GM19438 (cell line): ENCODE measurements around the gene LDLRAD4.
"Not testable (repeated sequence)": the region's sequence is repeated elsewhere in the genome, so short reads cannot be mapped to it uniquely, and the experiment has no call there.

Experiments
- ATAC-seq: cut with Tn5 transposase; IDR thresholded peaks from one replicate; pipeline ENCODE4 v1.9.1; 2021; ENCODE audit warnings: low read depth; ENCODE audit not compliant: unreplicated experiment

Gene LDLRAD4

DNA sequence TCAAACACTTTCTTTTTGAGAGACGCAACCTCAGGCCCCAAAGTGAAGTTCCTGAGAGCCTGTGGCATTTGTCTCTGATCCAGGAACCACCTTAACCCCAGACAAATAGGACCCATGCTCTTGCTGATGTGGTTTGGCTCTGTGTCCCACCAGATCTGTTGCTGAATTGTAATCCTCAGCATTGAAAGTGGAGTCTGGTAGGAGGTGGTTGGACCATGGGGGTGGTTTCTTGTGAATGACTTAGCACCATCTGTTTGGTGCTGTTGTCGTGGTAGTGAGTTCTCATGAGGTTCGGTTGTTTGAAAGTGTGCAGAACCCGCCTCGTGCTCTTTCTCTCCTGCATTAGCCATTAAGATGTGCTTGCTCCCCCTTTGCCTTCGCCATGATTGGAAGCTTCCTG, 255.2 kb downstream of the LDLRAD4 start:
- ATAC-seq = no peak

DNA sequence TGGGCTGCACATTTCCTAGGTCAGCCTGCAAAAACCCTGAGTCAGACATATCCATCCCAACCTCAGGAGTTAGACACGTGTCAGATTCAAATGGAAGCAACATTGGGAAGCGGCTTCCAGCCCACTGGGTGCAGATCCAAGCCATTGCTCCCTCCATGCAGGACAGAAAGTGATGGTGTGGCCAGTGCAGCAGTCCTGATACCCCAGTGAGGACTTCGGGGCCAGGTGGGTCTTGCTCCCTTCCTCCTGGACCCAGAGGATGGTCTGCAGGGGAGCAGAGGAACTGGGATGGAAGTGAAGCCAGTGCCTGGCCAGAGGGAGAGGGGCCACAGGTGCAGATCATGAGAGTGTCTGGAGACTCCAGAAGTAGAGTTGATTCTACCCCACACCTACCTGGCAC, 255.8 kb downstream of the LDLRAD4 start:
- no peak for ATAC-seq

DNA sequence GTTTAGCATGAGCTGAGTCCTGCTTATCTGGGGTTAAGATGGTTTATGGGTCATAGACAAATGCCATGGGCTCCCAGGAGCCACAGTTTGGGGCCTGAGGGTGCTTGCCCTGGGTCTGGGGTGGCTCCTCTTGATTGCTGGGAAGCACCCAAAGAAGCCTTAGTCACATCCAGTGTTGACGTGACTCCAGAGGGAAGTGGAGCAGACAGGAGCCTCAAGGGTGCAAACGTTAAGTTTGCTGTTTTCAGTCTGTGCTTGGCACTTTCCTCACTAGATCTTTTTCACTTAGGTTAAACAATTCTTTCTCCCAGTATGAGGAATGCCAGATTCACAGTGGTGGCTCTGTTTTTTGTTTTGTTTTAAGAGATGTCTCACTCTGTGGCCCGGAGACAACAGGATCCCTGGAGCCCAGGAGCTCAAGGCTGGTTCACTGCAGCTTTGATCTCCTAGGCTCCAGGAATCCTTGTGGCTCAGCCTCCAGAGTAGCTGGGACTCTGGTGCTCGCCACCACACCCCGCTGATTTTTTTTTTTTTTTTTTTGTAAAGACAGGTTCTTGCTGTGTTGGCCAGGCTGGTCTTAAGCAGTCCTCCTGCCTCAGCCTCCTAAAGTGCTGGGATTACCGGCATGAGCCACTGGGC, 256.5 kb downstream of the LDLRAD4 start:
- ATAC-seq = no peak

DNA sequence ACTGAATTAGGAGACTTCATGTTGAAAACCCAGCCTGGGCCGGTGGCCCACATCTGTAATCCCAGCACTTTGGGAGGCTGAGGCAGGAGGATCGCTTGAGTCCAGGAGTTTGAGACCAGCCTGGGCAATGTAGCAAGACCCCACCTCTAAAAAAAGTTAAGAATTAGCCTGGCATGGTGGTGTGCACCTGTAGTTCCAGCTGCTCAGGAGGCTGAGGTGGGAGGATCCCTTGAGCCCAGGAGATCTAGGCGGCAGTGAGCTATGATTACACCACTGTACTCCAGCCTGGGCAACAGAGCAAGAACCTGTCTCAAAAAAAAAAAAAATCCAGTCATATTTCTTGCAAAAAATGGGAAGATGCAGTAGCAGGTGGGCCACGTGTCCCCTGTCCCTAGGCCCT, 257.8 kb downstream of the LDLRAD4 start:
- ATAC-seq = not testable (repeated sequence)

DNA sequence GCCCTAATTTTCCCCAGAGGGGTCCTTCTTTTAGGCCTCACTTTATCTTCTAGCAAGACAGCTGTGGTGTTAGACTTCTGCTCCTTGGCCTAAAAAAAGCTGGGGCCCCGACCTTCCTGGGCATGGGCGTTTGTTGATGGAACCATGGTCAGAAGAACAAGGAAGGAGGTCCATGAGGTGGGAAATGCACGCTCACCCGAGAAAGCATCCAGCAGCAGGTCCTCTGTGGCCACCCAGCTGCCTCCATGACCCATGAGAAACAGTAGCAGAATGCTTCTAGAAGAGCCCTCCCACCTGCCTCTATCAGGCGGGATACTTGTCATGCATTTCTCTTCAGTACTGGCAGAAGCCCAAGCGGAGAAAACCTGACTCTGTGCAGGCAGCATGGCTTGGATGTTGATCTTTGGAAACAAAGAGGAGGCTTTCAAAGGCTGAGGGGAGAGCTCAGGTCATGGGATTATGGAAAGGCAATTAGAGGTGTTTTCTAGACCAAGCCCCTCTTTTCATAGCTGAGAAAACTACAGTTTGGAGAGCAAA, 258.7 kb downstream of the LDLRAD4 start:
- no peak for ATAC-seq

DNA sequence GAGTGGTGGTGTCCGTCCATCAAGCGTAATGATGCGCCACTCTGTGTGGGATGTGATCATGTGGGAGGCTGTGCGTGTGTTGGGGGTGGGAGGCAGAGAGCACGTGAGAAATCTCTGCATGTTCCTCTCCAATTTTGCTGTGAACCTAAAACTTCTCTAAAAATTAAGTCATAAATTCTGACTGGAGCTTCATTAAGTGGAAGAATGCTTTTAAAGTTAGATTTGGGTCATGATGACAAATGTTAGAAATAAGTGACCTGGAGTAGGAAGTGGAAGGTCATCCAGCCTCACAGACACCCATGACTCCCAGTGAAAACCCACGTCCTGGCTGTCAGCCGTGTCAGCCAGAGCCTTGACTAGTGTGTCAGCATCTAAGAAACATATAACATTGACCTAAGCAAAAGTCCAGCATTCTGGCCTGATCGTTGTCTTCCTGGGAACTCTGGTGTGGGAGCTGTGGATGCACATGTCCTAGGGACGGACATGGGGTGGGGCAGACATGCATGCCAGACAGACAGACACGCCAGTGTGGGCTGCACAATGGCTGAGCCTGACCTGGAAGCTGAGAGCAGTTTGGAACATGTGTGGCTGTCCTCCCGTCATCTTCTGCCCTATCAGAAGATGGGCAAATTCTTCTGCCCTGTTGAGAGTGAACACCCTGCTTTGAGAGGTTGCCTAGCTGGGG, 262.2 kb downstream of the LDLRAD4 start:
- no peak for ATAC-seq

DNA sequence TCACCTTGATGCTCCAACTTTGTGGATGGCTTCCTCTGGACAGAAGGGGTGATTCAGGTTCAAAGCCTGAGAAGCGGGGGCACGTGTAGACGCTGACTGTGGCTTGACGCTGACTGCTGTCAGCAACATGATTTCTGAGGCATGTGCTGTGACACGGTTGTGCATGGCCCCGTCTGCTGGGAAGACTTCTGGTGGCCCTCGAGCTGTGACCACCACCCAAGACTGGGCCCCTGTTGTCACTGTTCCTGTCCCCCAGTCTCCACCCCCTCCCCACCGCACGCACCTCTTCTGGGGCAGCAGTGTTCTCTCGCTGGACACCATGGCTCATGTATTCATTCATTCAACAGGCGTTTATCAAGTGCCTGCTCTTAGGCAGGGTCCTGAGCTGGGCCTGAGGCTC, 262.8 kb downstream of the LDLRAD4 start:
- ATAC-seq = no peak

DNA sequence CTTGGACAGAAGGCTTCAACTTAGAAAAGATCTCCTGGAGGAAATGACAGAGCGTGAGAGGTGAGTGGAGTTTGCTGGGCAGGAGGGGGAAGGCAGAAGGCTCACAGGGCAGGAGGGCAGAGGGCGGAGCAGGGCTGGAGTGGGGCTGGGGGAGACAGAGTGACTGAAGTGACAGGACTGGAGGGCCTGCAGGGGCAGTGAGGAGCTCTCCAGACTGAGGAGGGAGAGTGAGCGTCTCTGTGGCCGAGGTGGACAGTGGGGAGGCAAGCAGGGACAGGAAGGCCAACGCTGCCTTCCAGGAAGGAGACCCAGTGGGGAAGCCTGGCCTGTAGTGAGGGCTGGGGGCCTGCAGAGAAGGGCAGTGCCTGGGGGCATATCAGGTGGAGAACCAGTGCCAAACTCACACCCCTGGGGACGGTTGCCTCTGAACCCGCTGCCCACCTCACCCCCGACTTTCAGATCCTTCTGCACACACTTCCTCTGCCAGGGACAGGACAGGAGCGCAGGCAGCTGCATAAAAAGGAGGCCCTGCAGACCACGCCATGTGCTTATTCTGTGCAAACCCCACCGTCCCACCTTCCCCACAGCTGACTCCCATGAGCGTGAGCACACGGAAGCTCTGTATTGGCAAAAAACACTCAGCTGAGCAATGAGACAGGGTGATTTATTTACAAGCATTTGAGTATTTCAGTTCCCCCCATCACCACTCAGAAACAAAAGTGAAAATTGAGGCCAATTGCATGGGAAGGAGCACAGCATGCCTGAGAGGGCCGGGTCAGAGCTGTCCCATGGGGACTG, 263.5 kb downstream of the LDLRAD4 start:
- peak; percentile 93 for ATAC-seq

DNA sequence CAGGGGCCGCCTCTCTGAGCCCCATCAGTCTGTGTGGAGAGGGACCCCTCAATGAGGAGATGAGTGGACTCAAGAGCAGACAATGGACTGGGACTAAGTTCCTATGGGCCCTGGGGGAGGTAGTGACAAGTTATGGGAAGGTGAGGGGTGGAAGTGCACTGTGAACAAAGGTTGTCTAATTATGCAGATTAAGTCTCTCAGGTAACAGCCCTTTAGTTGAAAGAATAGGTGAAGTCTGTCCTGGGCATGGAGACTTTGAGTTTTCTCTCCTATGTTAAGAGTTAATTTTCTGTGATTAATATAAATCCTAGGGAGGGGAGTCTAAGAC, 264.0 kb downstream of the LDLRAD4 start:
- ATAC-seq = no peak

DNA sequence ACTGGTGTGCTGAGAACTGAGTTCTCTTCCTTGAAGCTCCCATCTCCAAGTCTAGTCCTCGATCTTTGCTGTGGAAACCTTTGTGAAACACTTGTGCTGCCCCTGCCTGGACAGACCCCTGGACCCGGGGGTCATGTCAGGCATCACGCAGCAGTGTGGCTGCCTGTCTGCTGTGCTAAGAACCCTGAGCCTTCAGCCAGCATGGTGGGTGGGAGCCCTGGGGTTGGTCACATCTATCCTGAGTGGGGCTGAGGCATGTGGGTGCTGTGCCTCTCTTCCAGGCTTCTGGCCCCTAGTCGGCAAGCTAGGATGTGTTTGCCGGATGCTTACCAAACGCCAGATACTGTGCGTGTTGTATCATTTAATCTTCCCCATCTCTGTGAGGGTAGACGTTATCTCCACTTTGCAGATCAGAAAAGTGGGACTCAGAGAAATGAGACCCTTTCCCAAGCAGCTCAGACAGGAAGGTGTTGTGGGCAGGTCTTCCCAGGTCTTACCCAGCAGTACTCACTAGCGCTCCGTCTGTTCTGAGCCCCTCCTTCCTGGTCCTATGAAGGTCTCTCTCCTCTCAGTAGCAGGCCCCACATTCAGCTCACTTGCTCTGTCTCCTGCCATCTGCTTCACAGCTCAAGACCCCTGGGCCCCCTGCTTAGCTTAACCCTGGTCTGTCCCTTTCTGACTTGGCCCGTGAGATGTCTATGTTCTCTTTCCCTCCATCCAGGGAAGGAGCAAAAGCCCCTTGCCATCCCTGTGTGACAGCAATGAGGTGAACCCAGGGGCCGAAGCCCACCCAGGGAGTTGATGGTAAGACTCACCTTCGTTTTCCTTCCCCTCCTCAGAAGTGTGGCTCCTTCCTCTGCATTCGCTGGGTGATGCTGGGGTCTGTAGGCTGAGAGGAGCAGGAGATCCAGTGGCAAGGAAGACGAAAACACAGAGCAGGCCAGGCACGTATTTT, 265.0 kb downstream of the LDLRAD4 start:
- no peak for ATAC-seq

DNA sequence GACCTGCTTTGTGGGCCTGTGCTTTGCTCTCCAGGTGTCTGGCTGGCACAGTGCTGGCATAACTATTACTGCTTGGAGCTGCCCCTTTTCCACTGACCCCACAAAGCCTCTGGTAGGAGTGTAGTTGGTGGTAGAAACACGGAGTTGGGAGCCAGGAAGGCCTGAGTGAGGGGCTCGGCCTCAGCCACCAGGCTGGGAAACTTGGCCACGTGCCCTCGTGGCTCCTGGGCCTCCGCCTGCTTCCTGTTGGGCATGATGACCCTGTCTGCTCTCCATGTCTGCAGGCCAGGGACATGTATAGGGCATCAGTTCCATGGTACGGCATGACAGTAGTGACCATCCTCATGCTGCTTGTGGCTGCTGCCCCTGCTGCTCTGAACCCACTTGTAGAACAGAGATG, 266.6 kb downstream of the LDLRAD4 start:
- no peak for ATAC-seq

DNA sequence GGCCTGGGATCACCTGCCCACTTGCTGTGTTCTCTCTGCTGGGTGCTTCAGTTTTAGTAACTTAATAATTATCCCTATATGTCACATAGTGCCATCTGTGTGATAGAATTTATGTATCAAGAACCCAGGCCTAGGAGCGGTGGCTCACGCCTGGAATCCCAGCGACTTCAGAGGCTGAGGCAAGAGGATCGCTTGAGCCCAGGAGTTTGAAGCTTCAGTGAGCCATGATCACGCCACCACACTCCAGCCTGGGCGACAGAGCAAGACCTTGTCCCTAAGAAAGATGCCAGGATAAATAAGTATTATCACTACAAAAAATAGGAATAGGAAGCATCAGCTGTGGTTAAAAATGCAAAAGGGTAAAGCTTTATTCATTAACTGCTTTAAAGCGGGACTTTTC, 267.0 kb downstream of the LDLRAD4 start:
- ATAC-seq = no peak

DNA sequence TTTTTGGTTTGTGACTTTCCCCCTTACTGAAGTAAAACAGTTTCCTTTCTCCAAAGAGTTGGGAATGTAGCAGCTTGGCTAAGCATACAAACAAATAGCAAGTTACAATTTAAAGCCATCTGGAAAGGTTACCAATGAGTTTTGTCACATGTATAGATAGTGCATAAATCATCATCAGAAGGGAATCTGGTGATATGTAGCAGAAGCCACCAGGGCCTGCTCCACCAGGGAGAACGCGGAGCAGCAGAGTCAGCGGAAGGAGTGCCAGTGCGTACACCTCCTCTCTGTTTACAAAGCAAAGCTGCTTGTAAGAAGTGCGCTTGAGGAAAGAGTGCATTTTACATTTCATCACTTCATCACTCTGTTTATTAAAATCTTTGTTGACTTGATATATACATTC, 267.7 kb downstream of the LDLRAD4 start:
- ATAC-seq = no peak

DNA sequence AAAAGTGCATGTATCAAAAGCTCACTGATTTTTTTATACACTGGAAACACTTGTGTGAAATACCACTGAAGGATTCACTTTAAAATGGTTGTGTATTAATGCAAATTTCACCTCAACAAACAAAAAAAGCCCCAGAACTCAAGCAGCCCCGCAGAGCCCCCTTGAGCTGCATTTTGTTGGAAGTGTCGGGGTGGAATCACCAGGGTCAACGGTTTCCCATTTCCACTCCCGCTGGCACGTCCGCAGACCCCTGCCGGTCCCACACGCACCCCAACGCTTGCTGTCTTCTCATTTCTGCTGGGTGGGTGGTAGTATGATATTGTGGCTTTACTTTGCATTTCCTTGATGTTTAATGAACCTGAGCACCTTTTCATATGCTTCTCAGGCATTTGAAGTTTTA, 268.1 kb downstream of the LDLRAD4 start:
- no peak for ATAC-seq

DNA sequence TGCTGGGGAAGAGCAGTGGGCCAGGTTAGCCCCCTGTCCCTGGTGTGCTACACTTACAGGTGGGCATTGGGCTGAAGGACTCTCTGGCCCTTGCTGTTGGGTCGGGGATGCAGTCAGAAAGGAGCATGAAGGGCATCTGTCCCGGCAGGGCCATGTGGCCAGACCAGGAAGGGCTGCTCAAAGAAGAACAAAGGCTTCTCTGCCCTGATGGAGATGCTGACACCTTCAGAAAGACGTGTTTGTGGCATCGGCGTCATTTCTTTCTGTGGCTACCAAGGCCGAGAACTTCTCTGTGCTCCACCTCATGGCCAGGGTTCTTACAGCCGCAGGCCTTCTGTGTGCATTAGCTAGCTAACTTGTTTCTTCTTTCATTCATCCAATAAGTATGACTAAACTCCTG, 268.7 kb downstream of the LDLRAD4 start:
- no peak for ATAC-seq

DNA sequence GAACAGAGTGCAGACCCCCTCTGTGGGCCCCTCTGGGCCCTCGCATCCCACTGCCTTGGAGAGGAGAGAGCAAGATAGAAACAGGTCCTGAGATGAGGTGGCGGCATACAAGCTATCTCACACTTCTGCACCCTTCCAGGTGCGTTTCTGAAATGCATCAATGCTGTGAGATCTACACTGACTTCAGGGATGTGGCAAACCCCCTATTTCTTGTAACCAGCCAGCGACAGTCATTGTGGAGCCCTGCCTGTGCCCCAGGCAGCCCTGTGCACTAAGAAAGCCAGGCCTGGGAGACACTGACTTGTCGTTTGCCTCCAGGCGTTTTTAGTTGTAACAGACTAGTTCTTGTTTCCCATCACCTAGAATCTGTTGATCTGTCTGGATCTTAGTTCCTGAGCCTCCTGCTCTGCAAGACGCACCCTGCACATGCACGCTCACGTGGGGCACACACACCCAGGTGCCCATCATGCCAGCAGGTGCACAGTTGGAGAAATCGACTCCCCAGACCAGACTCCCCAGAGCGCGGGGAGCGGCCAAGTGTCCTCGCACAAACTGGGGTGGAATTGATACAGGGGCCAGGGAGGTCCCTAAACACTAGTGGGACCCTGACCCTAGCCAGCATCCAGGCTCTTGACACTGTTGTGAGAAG, 269.8 kb downstream of the LDLRAD4 start:
- no peak for ATAC-seq

DNA sequence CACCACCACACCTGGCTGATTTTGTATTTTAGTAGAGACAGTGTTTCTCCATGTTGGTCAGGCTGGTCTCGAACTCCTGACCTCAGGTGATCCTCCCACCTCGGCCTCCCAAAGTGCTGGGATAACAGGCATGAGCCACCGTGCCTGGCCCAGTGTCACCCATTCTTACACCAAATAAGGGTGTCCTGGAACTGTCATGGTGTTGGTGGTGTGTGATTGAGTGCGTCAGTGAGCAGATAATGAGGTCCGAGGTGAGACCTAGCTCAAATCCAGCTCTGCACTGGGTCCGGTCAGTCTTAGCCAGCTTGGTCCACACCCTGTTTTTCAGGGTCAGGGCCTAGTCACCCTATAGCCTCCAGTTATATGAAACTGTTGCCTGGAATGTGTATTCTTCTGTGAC, 270.7 kb downstream of the LDLRAD4 start:
- ATAC-seq = not testable (repeated sequence)

DNA sequence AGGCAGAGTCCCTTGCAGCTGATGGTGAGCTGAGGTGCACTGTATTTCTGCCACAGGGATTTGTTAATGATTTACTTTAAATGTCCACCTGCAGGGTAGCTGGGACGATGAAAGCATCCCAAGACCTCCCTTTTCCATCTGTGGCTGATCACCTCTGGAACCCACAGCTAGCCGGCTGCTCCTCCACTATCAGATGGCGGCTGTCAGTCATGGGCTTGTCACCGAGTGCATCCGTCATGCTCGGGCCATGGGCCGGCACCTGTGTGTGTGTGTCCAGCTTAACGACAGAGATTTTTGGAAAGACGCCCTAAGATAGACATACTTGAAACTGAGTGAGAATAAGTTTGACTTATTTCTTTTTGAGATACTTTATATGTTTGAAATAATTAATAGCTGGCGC, 272.6 kb downstream of the LDLRAD4 start:
- no peak for ATAC-seq

DNA sequence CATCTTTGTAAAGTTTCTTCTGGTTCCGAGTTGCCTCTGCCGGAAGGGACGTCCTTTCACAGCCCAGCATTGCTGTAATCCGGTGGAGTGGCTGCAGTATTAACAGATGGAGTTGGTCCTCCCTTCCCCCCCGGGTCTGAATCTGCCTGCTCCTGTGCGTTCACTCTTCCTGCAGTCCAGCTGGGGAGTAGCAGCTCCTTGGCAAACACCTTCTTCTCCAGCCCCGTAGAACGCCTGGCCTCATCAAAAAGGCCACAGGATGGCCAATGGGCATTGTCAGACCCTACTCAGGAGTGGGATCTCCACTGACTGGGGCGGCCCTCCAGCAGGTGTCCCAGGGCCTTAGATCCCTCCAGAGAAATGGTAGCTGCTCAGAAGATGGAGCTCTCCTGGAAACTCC, 273.8 kb downstream of the LDLRAD4 start:
- no peak for ATAC-seq

DNA sequence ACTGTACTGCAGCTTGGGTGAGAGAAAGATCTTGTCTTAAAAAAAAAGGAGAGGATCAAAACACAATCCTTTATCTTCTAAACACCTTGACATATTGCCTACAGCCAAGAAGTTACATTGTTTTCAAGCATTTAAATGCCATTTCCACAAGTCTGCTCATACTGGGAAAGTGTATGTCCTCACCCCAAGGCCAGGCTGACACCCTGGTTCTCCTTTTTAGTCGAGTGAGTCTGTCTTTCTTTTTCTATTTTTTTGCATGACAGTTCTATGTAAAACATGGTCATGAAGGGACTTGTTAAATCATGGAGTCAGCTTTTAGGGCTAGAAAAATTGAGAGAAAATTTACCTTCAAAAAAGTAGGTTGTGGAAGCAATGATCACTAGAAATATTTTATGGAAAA, 274.5 kb downstream of the LDLRAD4 start:
- ATAC-seq = no peak
